Right lobe of liver (tissue), 4 donors: ENCODE results near the gene ISM1.

Experiments
- CTCF ChIP-seq, 4 donors: fragments of 200-600 bp in 3 of 4; fragments of 450-650 bp in 1 of 4; IDR thresholded peaks; one replicate each; pipeline versions ENCODE4 v1.5.1 to v1.8.0; 2016 to 2022; ENCODE audit warnings: antibody characterized with exemption in 4 of 4, mild to moderate bottlenecking in 2 of 4
- POLR2A ChIP-seq: fragments of 450-650 bp; IDR thresholded peaks from one replicate; pipeline ENCODE4 v1.6.1; 2017; ENCODE audit warnings: antibody characterized with exemption, mild to moderate bottlenecking
- donor health status: DM: no; HTN: no; CAD: no.
- donor health status: DM: no; HTN: no; CAD: no.
- donor health status: DM: no; HTN: yes; CAD: no.

- TF ChIP-seq POLR2A = no peak
- no peak for TF ChIP-seq CTCF (IDR thresholded peaks at IDR 0.05)
Observed at GRCh38 chr20:13337090-13337784, 116.2 kb downstream of the ISM1 start.
